GM12878 (cell line): ENCODE results near the gene SPHK2. TPM values are rescaled to one million over a fixed set of nuclear protein-coding genes. Genes with fewer than 3 reads are reported as not detected.

ENCODE experiments used
- ATAC-seq: fragments of 200-7000 bp; cut with Tn5 transposase; 3 replicates; pipeline ENCODE4 v1.9.1; 2020; ENCODE audit warnings: mild to moderate bottlenecking, moderate library complexity
- BruUV-seq: library from RNA; stranded (reverse); fragments of 400-500 nt; replicated peaks from 2 replicates; lab custom pipeline; 2021; lab: Mats Ljungman, UMichigan
- CTCF ChIA-PET: fragments of 300-600 bp; sonication (Branson Sonifier 250); formaldehyde crosslinking; extraction: SDS; loops from one replicate; lab custom pipeline; 2021; ENCODE audit warnings: inconsistent platforms; lab: Yijun Ruan, JAX
- POLR2A ChIA-PET: fragments of 350-600 bp; formaldehyde crosslinking; extraction: SDS; loops from one replicate; lab custom pipeline; 2021; ENCODE audit warnings: inconsistent platforms; lab: Charles Lee
- RAD21 ChIA-PET: fragments of 300-600 bp; sonication (Branson Sonifier 250); formaldehyde crosslinking; loops from one replicate; lab custom pipeline; 2023; ENCODE audit warnings: antibody characterized with exemption; ENCODE audit not compliant: unreplicated experiment; lab: Charles Lee
- SMC1A ChIA-PET: fragments of 300-600 bp; sonication (Branson Sonifier 250); formaldehyde crosslinking; loops from one replicate; lab custom pipeline; 2023; ENCODE audit not compliant: unreplicated experiment, uncharacterized antibody; lab: Charles Lee
- DNase-seq: peaks from one replicate; pipeline ENCODE4 v3.0.0-alpha.2; 2011; ENCODE audit warnings: low read depth, low spot score
- FAIRE-seq: peaks from 3 replicates; lab custom pipeline; 2011; peaks lifted over from hg19 to GRCh38; lab: Jason Lieb, UNC
- H2AFZ ChIP-seq: 2 replicates; pipeline ENCODE4 v1.6.0; 2011; ENCODE audit warnings: low read depth, low read length, control low read depth; ENCODE audit not compliant: control insufficient read depth
- H3K27ac ChIP-seq: 2 replicates; pipeline ENCODE4 v1.5.1; 2011; ENCODE audit warnings: control low read depth; ENCODE audit not compliant: control insufficient read depth, insufficient read depth
- H3K27me3 ChIP-seq, 2 experiments: replicated peaks in 1 of 2; 2 replicates each; pipeline versions ENCODE4 v1.6.0 to v1.6.1; 2011; ENCODE audit warnings: low read length in 1 of 2; ENCODE audit not compliant: control insufficient read depth in 2 of 2, insufficient read depth in 2 of 2
- H3K36me3 ChIP-seq, 2 experiments: 2 replicates each; pipeline ENCODE4 v1.5.1; 2011; ENCODE audit warnings: low read length in 1 of 2; ENCODE audit not compliant: control insufficient read depth in 2 of 2, insufficient read depth in 2 of 2
- H3K4me1 ChIP-seq: 2 replicates; pipeline ENCODE4 v1.6.1; 2011; ENCODE audit warnings: mild to moderate bottlenecking, low read length, moderate library complexity, mixed read lengths; ENCODE audit not compliant: control insufficient read depth, insufficient read depth
- H3K4me2 ChIP-seq: 2 replicates; pipeline ENCODE4 v1.6.0; 2011; ENCODE audit warnings: control low read depth; ENCODE audit not compliant: control insufficient read depth, insufficient read depth
- H3K4me3 ChIP-seq: fragments of 200-600 bp; sonication (generic); 2 replicates; pipeline ENCODE4 v1.5.1; 2016
- H3K79me2 ChIP-seq: 2 replicates; pipeline ENCODE4 v1.6.0; 2011; ENCODE audit warnings: low read length; ENCODE audit not compliant: control insufficient read depth, insufficient read depth
- H3K9ac ChIP-seq: 2 replicates; pipeline ENCODE4 v1.8.0; 2011; ENCODE audit warnings: low read length, control low read depth, mixed read lengths; ENCODE audit not compliant: control insufficient read depth, insufficient read depth
- H3K9me3 ChIP-seq: replicated peaks from 3 replicates; pipeline ENCODE4 v1.5.1; 2011; ENCODE audit warnings: mild to moderate bottlenecking, low read length; ENCODE audit not compliant: control insufficient read depth, insufficient read depth
- H4K20me1 ChIP-seq: 2 replicates; pipeline ENCODE4 v1.6.0; 2011; ENCODE audit not compliant: control insufficient read depth, insufficient read depth
- CHD4 ChIP-seq: fragments of 200-600 bp; sonication (generic); IDR thresholded peaks from 2 replicates; pipeline ENCODE4 v1.6.1; 2016; ENCODE audit warnings: mild to moderate bottlenecking
- EP300 ChIP-seq, 2 experiments: fragments of 150-350 bp in 1 of 2; IDR thresholded peaks; 2 replicates each; pipeline ENCODE4 v1.6.1; 2011 to 2012; ENCODE audit warnings: low read depth in 2 of 2, low read length in 2 of 2, borderline replicate concordance in 1 of 2, improper control_type of control experiment in 1 of 2, inconsistent platforms in 1 of 2; ENCODE audit not compliant: control insufficient read depth in 1 of 2
- HDGF ChIP-seq: fragments of 450-650 bp; IDR thresholded peaks from 2 replicates; pipeline ENCODE4 v1.6.1; 2016; ENCODE audit warnings: antibody characterized with exemption
- IKZF1 ChIP-seq: fragments of 450-650 bp; conservative IDR thresholded peaks from 2 replicates; pipeline ENCODE4 v1.6.1; 2017; ENCODE audit warnings: antibody characterized with exemption, mild to moderate bottlenecking
- LARP7 ChIP-seq: fragments of 450-650 bp; IDR thresholded peaks from 2 replicates; pipeline ENCODE4 v1.6.1; 2017; ENCODE audit warnings: mild to moderate bottlenecking
- MEF2B ChIP-seq: fragments of 450-650 bp; IDR thresholded peaks from 2 replicates; pipeline ENCODE4 v1.6.1; 2018; ENCODE audit warnings: mild to moderate bottlenecking, moderate library complexity; ENCODE audit not compliant: partially characterized antibody, poor library complexity, severe bottlenecking
- NBN ChIP-seq: fragments of 450-650 bp; IDR thresholded peaks from 2 replicates; pipeline ENCODE4 v1.6.1; 2016
- NFXL1 ChIP-seq: fragments of 450-650 bp; IDR thresholded peaks from 2 replicates; pipeline ENCODE4 v1.6.1; 2017; ENCODE audit warnings: antibody characterized with exemption, mild to moderate bottlenecking, borderline replicate concordance
- POU2F2 ChIP-seq: IDR thresholded peaks from 3 replicates; pipeline ENCODE4 v1.6.1; 2011; ENCODE audit warnings: low read depth, mild to moderate bottlenecking, low read length, borderline replicate concordance
- RFX5 ChIP-seq: IDR thresholded peaks from 2 replicates; pipeline ENCODE4 v1.6.1; 2011; ENCODE audit warnings: low read depth, low read length, improper control_type of control experiment
- SP1 ChIP-seq: IDR thresholded peaks from one replicate; pipeline ENCODE4 v1.6.1; 2011; ENCODE audit warnings: low read depth, low read length
- SUZ12 ChIP-seq: fragments of 200-600 bp; sonication (generic); IDR thresholded peaks from one replicate; pipeline ENCODE4 v1.6.1; 2018; ENCODE audit warnings: antibody characterized with exemption, mild to moderate bottlenecking; ENCODE audit not compliant: unreplicated experiment
- TARDBP ChIP-seq: IDR thresholded peaks from 2 replicates; pipeline ENCODE4 v1.6.1; 2016; ENCODE audit warnings: borderline replicate concordance
- TBL1XR1 ChIP-seq: IDR thresholded peaks from 2 replicates; pipeline ENCODE4 v1.6.1; 2012; ENCODE audit warnings: low read depth, low read length, improper control_type of control experiment
- TCF3 ChIP-seq: IDR thresholded peaks from 2 replicates; pipeline ENCODE4 v1.6.1; 2012; ENCODE audit warnings: low read depth, mild to moderate bottlenecking, low read length, borderline replicate concordance; ENCODE audit not compliant: insufficient read depth
- WGBS: methylation state at CpG from one replicate; pipeline ENCODE4 v1.1.6; 2016; ENCODE audit warnings: low lambda C conversion rate; ENCODE audit not compliant: insufficient replicate concordance, insufficient coverage; ENCODE audit errors: missing lambda C conversion rate; 5-methylcytosine and 5-hydroxymethylcytosine counted together
- in situ Hi-C: fragments of 300-500 bp; cut with MboI; formaldehyde crosslinking; loops from 9 replicates; pipeline ENCODE4 v1.14.3; 2018; ENCODE audit warnings: mixed read lengths
- intact Hi-C: fragments of 100-400 bp; cut with micrococcal nuclease; formaldehyde crosslinking; loops from one replicate; pipeline ENCODE4 v1.14.2; 2022; ENCODE audit not compliant: unreplicated experiment
- polyA plus RNA-seq, 11 experiments: library from polyadenylated mRNA; depleted of rRNA in 4 of 11; unstranded in 6 of 11; stranded (reverse) in 5 of 11; fragments of >200 nt; fragmentation: Nextera tagmentation in 4 of 11; fragmentation: Illumina TruSeq in 1 of 11; extraction: Ambion mirVana in 4 of 11; extraction: Trizol in 1 of 11; gene quantifications; 1 replicate in 1 of 11; 2 replicates in 10 of 11; pipeline versions ENCODE4 v1.2.1 to v1.2.3, GENCODE V29; 2011 to 2016; ENCODE audit warnings: inconsistent platforms in 2 of 11, missing spikeins in 2 of 11, low read depth in 1 of 11
- total RNA-seq, 4 experiments: library from RNA; depleted of rRNA in 3 of 4; stranded (reverse); fragments of >200 nt in 3 of 4; fragmentation: Illumina TruSeq in 1 of 4; extraction: Trizol in 1 of 4; gene quantifications; 2 replicates each; pipeline versions ENCODE4 v1.2.1 to v1.2.3, GENCODE V29; 2013 to 2021
- TF ChIP-seq, protein P1 (sequence below), 3 experiments: IDR thresholded peaks in 2 of 3; conservative IDR thresholded peaks in 1 of 3; 2 replicates each; pipeline ENCODE4 v1.5.1; 2011; ENCODE audit warnings: low read depth in 3 of 3, low read length in 3 of 3, mild to moderate bottlenecking in 3 of 3, control low read depth in 2 of 3, moderate library complexity in 2 of 3, inconsistent platforms in 1 of 3, mixed read lengths in 1 of 3; ENCODE audit not compliant: control insufficient read depth in 2 of 3, insufficient read depth in 1 of 3; ENCODE audit errors: extremely low read depth in 1 of 3
- TF ChIP-seq, protein P2 (sequence below): IDR thresholded peaks from 2 replicates; pipeline ENCODE4 v1.6.1; 2011; ENCODE audit warnings: borderline replicate concordance, low read depth, mild to moderate bottlenecking, moderate library complexity, mixed read lengths, low read length; ENCODE audit not compliant: insufficient read depth; ENCODE audit errors: extremely low read length
- TF ChIP-seq, protein P3 (sequence below): fragments of 450-650 bp; IDR thresholded peaks from 2 replicates; pipeline ENCODE4 v1.6.1; 2017; ENCODE audit warnings: low read depth, mild to moderate bottlenecking, moderate library complexity

SPHK2 gene
- total and polyA plus RNA-seq, 10 of the 15 experiments (the other 5 are each of a cell fraction or from before 2014, with no cell fraction given): 0.37 to 40.5 (median 11.2) TPM

DNA sequence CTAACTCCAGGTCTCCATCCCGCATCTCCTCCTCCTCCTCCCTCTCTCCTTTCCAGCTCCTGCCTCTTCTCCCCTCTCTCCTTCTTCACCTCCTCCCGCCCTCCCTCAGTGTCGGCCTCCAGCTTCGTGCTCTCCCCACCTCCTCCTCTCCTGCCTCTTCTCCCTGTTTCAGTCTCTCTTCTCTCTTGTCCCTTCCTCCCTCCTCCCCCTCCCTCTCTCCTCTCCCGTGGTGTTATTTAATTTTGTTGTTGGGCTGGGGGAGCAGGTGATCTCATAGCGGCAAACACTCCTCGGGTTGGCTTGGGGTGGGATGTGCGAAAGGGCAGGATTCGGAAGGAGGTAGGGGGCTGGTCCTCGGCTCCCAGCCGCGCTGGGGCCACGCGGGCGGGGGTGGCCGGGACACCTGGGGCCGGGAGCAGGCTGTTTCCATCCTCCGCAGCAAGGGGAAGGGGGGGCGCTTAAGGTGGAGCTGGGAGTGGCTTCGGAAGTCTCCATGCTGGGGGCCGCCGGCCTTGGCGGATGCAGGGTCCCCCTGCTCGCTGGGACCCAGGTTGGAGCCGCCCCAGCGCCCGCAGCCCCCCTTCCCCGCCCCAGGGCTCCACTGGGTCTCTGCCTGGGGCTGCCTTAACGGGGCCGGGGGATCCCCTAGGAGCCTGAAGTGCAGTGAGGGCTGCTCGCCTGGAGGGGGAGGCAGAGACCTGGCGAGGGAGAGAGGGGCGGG is 26.9 kb downstream of the SPHK2 start, which contains the start of gene CA11:
TSS of gene CA11 (minus strand) at position 187 of the 721 bp plus-strand sequence. CDS start 555 bp downstream, outside the sequence.
- intact Hi-C loops: loop anchor here (1.0 to 5.0 kb wide), 3 partner anchors 29 to 191 kb away; partner anchors contain the start of gene HSD17B14
- SMC1A ChIA-PET: interaction anchor here (0.7 to 2.4 kb wide), 14 partner anchors 8 to 347 kb away, joined by 3 to 13 read pairs (median 4); partner anchors contain the start of genes DBP, GYS1 and RUVBL2
- Histone ChIP-seq H3K4me2 (peak within 1 kb of the TSS; percentile 97), H3K27ac (peak within 1 kb of the TSS; percentile 15; the same call in 1 of the 2 replicates), H3K9me3 (no peaks in the 10 kb centered on the region), H3K79me2 (no peaks in the 10 kb centered on the region), H3K4me3 (peak within 1 kb of the TSS; percentile 91), H3K27me3 (no peaks in the 10 kb centered on the region), H3K9ac (peak within 1 kb of the TSS; percentile 37; the same call in 1 of the 2 replicates), H2AFZ (peak within 1 kb of the TSS; percentile 88), H4K20me1 (no peaks in the 10 kb centered on the region), H3K36me3 (no peaks in the 10 kb centered on the region), H3K4me1 (peaks cover 20% of the 10 kb centered on the region)
- under 1% methylated on average over 33 of the region's 33 CpGs for WGBS
- no TSS peak for BruUV-seq
- FAIRE-seq (no peak), DNase-seq (no peak), ATAC-seq (peak; percentile 93)
- POLR2A ChIA-PET: interaction anchor here (0.8 to 2.0 kb wide), 8 partner anchors 12 to 324 kb away, joined by 3 to 15 read pairs (median 4); partner anchors contain the start of genes PPP1R15A, RPL18 and SPHK2
- CTCF ChIA-PET: interaction anchor here (0.6 to 3.6 kb wide), 26 partner anchors 8 to 353 kb away, joined by 3 to 31 read pairs (median 4); partner anchors contain the start of genes GYS1, HSD17B14, RPL18 and RUVBL2
- in situ Hi-C loops: loop anchor here (5.0 to 25.0 kb wide), 2 partner anchors 191 to 1241 kb away; partner anchors contain the start of genes AKT1S1, HSD17B14, IL4I1 and TBC1D17
- RAD21 ChIA-PET: interaction anchor here (0.6 to 2.1 kb wide), 26 partner anchors 13 to 488 kb away, joined by 3 to 18 read pairs (median 4); partner anchors contain the start of genes GYS1, HSD17B14, RPL18 and RUVBL2
- TF ChIP-seq TBL1XR1 (no peak), LARP7 (peak; percentile 38; the same call in 1 of the 2 replicates), RFX5 (no peak), MEF2B (peak; percentile 46), TARDBP (0 out of 2 replicates have a peak, but pooled peaks have one; percentile 58), SP1 (peak; percentile 30), CHD4 (no peak), NFXL1 (peak; percentile 24; the same call in 1 of the 2 replicates), POU2F2 (0 out of 3 replicates have a peak, but pooled peaks have one; percentile 9), HDGF (peak; percentile 89), NBN (peak; percentile 53; the same call in 1 of the 2 replicates), EP300 (IDR thresholded peaks at IDR 0.05; ENCODE audit: borderline replicate concordance in 1 of 2, control insufficient read depth in 1 of 2, low read depth in 2 of 2, low read length in 2 of 2) (no peak), IKZF1 (peak; percentile 70), SUZ12 (no peak), TCF3 (0 out of 2 replicates have a peak, but pooled peaks have one; percentile 21)
- TF ChIP-seq, protein P1, sequence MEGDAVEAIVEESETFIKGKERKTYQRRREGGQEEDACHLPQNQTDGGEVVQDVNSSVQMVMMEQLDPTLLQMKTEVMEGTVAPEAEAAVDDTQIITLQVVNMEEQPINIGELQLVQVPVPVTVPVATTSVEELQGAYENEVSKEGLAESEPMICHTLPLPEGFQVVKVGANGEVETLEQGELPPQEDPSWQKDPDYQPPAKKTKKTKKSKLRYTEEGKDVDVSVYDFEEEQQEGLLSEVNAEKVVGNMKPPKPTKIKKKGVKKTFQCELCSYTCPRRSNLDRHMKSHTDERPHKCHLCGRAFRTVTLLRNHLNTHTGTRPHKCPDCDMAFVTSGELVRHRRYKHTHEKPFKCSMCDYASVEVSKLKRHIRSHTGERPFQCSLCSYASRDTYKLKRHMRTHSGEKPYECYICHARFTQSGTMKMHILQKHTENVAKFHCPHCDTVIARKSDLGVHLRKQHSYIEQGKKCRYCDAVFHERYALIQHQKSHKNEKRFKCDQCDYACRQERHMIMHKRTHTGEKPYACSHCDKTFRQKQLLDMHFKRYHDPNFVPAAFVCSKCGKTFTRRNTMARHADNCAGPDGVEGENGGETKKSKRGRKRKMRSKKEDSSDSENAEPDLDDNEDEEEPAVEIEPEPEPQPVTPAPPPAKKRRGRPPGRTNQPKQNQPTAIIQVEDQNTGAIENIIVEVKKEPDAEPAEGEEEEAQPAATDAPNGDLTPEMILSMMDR (IDR thresholded peaks at IDR 0.05 in 2 of 3, conservative IDR thresholded peaks at IDR 0.05 in 1 of 3; ENCODE audit: control insufficient read depth in 2 of 3, extremely low read depth in 1 of 3, insufficient read depth in 1 of 3, low read depth in 3 of 3, low read length in 3 of 3): peak; percentile 79 to 98 (median 96); a peak in 5 of 6 replicates
- TF ChIP-seq, protein P2, sequence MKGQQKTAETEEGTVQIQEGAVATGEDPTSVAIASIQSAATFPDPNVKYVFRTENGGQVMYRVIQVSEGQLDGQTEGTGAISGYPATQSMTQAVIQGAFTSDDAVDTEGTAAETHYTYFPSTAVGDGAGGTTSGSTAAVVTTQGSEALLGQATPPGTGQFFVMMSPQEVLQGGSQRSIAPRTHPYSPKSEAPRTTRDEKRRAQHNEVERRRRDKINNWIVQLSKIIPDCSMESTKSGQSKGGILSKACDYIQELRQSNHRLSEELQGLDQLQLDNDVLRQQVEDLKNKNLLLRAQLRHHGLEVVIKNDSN: no peak
- TF ChIP-seq, protein P3, sequence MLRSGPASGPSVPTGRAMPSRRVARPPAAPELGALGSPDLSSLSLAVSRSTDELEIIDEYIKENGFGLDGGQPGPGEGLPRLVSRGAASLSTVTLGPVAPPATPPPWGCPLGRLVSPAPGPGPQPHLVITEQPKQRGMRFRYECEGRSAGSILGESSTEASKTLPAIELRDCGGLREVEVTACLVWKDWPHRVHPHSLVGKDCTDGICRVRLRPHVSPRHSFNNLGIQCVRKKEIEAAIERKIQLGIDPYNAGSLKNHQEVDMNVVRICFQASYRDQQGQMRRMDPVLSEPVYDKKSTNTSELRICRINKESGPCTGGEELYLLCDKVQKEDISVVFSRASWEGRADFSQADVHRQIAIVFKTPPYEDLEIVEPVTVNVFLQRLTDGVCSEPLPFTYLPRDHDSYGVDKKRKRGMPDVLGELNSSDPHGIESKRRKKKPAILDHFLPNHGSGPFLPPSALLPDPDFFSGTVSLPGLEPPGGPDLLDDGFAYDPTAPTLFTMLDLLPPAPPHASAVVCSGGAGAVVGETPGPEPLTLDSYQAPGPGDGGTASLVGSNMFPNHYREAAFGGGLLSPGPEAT: peak; percentile 95
